HUDEP-2 (cell line): Measurements from ENCODE around the gene AK2.
"Not testable (repeated sequence)": the region's sequence is repeated elsewhere in the genome, so short reads cannot be mapped to it uniquely, and the experiment has no call there.

Source experiments
- DNase-seq, 76 experiments: peaks; one replicate each; lab custom pipeline; 2025; ENCODE audit not compliant: unreplicated experiment in 76 of 76; lab: John Stamatoyannopoulos, UW

The AK2 gene

DNA sequence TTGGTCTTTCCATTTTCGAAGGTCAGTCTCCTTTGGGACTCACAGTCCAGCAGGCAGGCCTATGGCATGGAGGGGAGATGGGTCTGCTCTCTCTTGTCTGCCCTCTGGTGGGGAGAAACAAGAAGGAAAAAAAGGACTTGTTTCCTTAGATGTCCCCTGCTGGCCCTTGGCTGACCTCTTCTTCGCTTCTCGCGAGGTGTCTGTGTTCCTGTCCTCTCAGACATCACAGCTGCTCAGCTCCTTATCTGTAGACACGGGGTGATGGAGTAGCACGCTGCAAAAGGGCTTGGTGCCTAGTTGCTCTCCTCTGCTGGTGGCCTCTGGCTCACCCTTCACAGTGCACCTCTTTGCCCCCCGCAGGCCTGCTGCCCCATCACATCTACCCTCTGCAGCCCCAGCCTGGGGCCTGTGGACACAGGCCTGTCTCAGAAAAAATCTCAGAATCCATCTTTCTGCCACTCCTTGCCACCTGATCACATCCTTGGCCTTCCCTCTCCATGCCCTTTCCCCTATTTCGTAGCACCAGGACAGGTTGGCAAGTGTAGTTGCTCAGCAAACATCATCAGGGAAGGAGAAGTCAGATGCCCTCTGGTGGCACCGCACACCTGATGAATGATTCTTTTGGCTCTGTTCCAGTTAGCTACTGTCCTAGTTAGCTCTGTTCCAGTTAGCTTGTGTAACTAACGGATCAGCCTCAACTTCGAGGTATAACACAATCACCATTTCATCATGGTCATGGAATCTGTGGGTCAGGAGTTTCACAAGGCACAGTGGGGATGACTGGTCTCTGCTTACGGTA, 18.7 kb upstream of the AK2 start:
- DNase-seq, result peak in 66 of 76 experiments; percentile 7 to 81 (median 46)

GRCh38 chr1:33050221-33051076, 13.8 kb upstream of the AK2 start:
- DNase-seq, result no peak

GRCh38 chr1:33049371-33049770, 12.7 kb upstream of the AK2 start:
- no peak for DNase-seq

DNA sequence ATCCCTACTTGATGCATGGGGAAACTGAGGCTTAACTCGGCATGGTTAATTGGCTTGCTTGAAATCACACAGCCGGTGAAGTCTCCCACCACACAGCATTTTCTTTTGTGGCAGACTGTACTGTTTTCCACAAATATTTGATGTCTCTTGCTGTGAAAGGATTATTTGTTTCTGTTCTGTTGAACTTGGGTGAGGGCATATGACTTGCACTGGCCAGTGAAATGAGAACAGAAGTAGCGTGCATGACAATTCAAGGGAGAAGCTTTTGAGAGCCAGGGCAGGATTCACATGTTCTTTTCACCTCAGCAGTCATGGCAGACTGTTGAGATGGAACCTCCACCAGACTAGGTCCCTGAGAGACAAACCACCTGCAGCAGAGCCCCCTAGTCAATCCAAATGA, 11.7 kb upstream of the AK2 start:
- DNase-seq, result no peak

- no peak for DNase-seq
These were observed 11.2 kb upstream of the AK2 start for GRCh38 chr1:33047839-33048305.

DNA sequence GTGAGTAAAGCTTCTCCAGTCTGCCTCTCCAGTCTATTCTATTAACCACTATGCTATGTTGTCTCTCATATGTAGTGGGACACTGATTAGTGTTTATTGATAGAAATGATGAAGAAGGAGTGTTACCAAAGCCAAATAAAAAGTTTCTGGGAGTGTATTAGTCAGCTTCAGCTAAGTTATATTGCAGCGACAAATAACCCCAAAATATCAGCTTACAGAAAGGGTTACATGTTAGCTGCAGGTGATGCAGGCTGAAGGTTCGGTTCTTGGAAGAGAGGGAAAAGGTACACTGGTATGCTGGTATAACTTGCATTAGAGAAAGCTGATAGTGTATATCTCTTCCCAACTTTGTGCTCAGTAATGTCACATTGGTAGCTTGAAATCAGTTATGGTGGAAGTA, 10.6 kb upstream of the AK2 start:
- no peak for DNase-seq

- not testable (repeated sequence) for DNase-seq
These were observed 9.6 kb upstream of the AK2 start for GRCh38 chr1:33046234-33046633.

- no peak for DNase-seq
These were observed 9.1 kb upstream of the AK2 start for GRCh38 chr1:33045814-33046213.

DNA sequence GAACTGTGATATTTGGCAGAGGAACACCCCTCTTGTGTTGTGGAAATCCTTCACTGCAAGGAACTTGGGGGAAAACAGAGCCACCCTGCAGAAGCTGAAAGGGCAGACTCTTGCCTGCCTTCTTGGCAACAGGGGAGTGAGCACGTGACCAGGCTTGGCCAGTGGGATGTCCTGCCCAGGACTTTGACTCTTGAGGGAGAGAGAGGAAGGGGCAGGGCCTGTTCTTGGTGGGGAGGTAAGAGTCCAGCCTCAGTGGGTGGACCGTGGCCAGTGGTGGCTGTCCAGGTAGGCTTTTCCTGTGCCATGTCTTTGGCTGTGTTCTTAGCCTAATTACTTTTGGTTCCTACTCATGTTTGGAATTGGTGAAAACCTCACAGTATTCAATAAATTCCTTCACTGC, 8.6 kb upstream of the AK2 start:
- DNase-seq, result peak in 4 of 76 experiments; percentile 5 to 17 (median 8)

DNA sequence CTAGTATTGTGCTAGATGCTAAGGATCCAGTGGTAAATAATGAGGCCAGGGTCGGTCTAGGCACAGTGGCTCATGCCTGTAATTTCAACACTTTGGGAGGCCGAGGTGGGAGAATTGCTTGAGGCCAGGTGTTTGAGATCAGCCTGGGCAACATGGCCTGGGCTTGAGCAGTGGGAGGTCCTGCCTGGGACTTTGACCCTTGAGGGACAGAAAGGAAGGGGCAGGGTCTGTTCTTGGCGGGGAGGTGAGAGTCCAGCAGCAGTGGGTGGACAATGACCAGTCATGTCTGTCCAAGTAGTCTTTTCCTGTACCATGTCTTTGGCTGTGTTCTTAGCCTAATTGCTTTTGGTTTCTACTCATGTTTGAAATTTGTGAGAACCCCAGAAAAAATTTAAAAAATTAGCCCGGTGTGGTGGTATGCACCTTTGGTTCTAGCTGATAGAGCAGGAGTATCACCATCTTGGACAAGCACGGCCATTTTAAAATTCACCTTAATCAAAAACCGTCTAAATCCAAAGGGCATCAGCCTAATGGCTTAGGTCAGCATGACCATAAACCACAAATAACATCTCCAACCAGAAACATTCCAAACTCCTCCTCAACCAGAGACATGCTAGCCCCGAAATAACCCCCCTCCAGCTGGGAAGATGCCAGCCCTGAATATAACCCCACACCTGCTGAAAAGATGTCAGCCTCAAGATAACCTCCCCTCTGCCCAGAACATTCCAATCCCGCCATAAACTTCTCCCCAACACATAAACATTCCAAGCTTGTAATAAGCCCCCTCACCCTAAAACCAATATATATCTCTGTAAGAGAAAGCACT, 6.8 kb upstream of the AK2 start:
- DNase-seq, result no peak

DNA sequence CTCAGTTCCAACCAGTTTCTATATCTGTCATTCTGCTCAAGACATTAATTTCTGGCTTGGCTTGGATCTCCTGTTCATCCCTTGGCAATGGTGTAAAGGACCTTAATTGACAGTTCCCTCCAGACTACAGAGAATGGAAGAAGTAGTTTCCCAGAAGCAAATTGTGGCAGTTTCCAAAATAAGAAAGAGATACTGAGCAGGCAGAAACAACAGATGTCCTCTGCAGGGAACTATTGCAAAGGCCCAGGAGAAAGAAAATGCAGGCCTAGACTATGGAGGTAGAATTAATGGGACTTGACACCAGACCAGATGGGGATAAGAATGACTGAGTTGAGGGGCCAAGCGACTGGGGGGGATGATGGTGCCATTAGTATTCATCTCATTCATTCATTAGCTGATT, 6.1 kb upstream of the AK2 start:
- no peak for DNase-seq

DNA sequence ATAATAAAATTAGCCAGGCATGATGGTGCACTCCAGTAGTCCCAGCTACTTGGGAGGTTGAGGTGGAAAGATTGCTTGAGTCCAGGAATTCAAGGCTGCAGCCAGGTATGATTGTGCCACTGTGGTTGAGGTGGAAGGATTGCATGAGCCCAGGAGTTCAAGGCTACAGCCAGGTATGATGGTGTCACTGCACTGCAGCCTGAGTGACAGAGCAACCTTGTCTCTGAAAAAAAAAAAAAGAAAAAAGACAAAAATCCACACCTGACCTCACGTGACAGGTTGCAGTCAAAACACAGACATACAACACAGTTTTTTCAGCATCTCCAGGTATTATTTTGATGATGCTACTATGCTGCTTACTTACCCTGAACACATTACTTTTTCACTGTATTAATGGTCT, 4.3 kb upstream of the AK2 start:
- no peak for DNase-seq

DNA sequence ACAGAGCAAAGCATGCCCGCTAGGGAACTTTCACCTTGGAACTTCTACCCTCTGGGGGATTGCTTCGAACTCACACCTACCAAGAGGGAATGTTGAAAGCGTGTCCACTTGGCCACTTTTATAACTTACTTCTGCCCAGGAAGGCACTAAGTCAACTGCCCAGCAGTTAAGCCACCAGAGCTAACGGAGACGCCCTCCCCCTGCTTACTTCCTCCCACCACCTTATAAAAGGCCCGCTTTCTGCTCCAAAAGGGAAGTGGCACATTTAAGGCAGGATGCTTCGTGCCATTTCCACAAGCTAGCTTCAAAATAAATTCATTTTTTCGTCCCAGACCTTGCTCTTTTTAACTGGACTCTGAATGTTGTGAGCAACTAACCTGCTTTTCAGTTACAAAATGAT, 3.2 kb upstream of the AK2 start:
- no peak for DNase-seq

DNA sequence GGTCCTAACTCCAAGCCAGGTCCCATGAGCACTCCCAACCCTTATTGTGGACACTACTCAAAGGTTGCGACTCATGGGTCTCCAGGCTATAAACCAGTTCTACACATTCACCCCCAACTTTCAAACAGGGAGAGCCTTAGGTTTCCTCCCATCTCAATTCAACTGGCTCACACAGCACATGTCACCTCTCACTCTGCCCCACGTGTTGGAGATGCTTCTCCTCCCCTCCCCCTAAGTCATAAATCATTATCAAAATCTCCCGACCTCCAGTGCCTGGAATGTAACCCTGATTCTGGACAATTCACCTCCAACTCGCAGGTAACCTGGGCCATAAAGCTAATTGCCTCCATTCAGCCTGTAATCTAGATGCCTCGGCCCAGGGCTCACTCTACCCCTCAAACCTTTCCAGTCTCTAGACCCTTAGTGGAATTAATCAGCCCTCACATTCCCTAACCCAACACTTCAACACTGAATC, 595 bp downstream of the AK2 start:
- peak in 32 of 76 experiments; percentile 7 to 49 (median 23) for DNase-seq

GRCh38 chr1:33032126-33032869, 4.4 kb downstream of the AK2 start:
- DNase-seq, result no peak

DNA sequence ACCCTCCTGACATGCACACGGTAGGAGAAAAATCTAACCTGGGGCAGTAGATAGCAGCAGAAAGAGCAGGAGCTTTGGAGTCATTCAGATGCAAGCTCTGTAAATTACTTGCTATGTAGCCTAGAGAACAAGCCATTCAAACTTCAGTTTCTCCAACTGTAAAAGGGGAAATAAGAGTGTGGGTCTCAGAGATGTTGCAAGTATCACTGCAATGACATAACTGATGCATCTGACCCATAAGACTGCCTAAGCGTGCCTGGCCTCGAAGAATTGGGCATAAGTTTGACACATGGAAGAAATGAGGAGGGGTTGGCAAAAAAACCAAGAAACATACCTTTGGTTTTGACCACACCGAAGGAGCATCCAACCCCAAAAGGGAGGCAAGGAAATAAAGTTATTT, 5.2 kb downstream of the AK2 start:
- no peak for DNase-seq

DNA sequence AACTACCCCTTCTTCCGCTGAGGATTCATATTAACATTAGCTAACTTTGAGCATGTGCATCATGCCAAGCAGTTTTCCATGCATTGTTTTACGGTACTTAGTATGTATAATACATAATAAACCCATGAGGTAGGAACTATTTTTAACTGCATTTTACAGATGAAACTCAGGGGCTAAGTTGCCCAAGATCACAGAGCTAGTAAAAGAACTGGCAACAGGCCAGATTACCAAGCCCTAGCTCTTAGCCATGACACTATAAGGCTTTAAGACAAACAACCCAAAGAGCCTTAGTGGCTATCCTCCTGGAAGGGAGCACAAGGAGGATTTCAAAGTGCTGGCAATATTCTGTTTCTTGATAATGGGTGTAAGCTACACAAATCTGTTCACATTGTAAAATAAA, 6.1 kb downstream of the AK2 start:
- no peak for DNase-seq

DNA sequence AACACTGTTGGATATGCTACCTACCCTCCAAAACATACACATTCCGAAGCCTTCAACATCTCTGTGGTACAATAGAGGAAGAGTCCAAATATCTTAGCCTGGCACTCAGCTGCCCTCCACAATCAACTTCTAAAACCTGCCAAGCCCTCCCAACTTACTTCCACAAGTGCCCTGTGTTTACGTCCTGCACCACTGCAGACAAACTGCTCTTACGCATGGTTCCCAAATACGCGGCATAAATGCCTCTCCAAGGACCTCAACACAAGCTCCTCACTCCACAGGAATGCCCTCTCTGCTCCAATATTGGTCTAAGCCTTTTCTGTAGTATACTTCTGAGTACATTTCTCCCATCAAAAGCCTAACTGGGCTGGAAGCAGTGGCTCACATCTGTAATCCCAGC, 6.8 kb downstream of the AK2 start:
- no peak for DNase-seq

- no peak for DNase-seq
These were observed 7.5 kb downstream of the AK2 start for GRCh38 chr1:33029209-33029608.

- DNase-seq, result no peak
These were observed 10.9 kb downstream of the AK2 start for GRCh38 chr1:33025761-33026160.
